Stimulated activated CD8-positive, alpha-beta memory T cell treated with anti-CD3 and anti-CD28 coated beads, Interleukin-2, amount 100 ng/mL, for 48 hours (primary cell): ENCODE data around the gene CA12.
"Not testable (repeated sequence)": the region's sequence is repeated elsewhere in the genome, so short reads cannot be mapped to it uniquely, and the experiment has no call there.

Experiments used
- DNase-seq, 2 donors: peaks; one replicate each; pipeline ENCODE4 v3.0.0-alpha.2; 2020; ENCODE audit warnings: low read depth in 2 of 2

The CA12 gene

GRCh38 chr15:63357061-63357460 is 24.6 kb downstream of the CA12 start:
- DNase-seq = no peak

GRCh38 chr15:63354821-63355650 is 26.6 kb downstream of the CA12 start:
- no peak for DNase-seq

- DNase-seq = no peak
Measured at GRCh38 chr15:63353887-63354286, 27.8 kb downstream of the CA12 start.

- no peak for DNase-seq
Measured at GRCh38 chr15:63353261-63353660, 28.4 kb downstream of the CA12 start.

- DNase-seq = no peak
Measured at GRCh38 chr15:63352808-63353207, 28.8 kb downstream of the CA12 start.

GRCh38 chr15:63351170-63351569 is 30.5 kb downstream of the CA12 start:
- DNase-seq = no peak

GRCh38 chr15:63350178-63350621 is 31.4 kb downstream of the CA12 start:
- no peak for DNase-seq

- DNase-seq = no peak
Measured at GRCh38 chr15:63349621-63350020, 32.0 kb downstream of the CA12 start.

GRCh38 chr15:63349156-63349555 is 32.5 kb downstream of the CA12 start:
- no peak for DNase-seq

- DNase-seq = no peak
Measured at GRCh38 chr15:63348392-63348791, 33.3 kb downstream of the CA12 start.

GRCh38 chr15:63347074-63347857 is 34.4 kb downstream of the CA12 start:
- no peak for DNase-seq

- DNase-seq = no peak
Measured at GRCh38 chr15:63345391-63345752, 36.3 kb downstream of the CA12 start.

- DNase-seq = no peak
Measured at GRCh38 chr15:63344731-63345390, 36.8 kb downstream of the CA12 start.

GRCh38 chr15:63342996-63343562 is 38.6 kb downstream of the CA12 start:
- DNase-seq = not testable (repeated sequence)

GRCh38 chr15:63341898-63342297 is 39.7 kb downstream of the CA12 start:
- DNase-seq = no peak

GRCh38 chr15:63340878-63341277 is 40.8 kb downstream of the CA12 start:
- DNase-seq = no peak

GRCh38 chr15:63340353-63340752 is 41.3 kb downstream of the CA12 start:
- no peak for DNase-seq

- DNase-seq = no peak
Measured at GRCh38 chr15:63339836-63340235, 41.8 kb downstream of the CA12 start.

GRCh38 chr15:63339006-63339766 is 42.5 kb downstream of the CA12 start:
- no peak for DNase-seq

GRCh38 chr15:63338170-63338569 is 43.5 kb downstream of the CA12 start:
- no peak for DNase-seq

GRCh38 chr15:63337046-63337445 is 44.6 kb downstream of the CA12 start:
- no peak for DNase-seq
